Measurements from ENCODE around the gene DYNC2LI1.
"Not testable (repeated sequence)": the region's sequence is repeated elsewhere in the genome, so short reads cannot be mapped to it uniquely, and the experiment has no call there.

Gene DYNC2LI1

GRCh38 chr2:43773876-43774613 is at the start of gene DYNC2LI1:
Gene DYNC2LI1, plus strand, starts transcription at chr2:43774039. Its CDS starts 100 bp downstream, at chr2:43774139.
- DNase-seq: peak; percentile 88

GRCh38 chr2:43724728-43725526 is 48.9 kb upstream of the DYNC2LI1 start:
- DNase-seq: no peak

GRCh38 chr2:43725711-43726246 is 48.1 kb upstream of the DYNC2LI1 start:
- no peak for DNase-seq

DNA sequence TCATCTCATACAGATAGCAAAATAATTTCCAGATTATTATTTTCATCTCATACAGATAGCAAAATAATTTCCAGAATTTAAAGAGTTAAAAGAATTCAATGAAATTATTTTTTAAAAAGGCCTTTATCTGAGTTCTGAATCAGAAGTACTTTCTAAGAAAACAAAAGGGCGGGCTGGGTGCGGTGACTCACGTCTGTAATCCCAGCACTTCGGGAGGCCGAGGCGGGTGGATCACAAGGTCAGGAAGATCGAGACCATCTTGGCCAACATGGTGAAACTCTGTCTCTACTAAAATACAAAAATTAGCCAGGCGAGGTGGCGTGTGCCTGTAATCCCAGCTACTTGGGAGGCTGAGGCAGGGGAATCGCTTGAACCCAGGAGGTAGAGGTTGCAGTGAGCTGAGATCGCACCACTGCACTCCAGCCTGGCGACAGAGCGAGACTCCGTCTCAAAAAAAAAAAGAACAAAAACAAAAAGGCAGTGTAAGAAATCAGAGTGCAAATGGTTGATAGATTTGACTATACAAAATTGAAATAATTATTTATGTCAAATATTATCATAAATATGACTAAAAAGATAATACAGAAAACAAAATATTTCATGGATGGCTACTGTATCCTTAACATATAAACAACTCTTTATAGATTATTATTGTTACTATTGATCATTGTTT is 46.7 kb upstream of the DYNC2LI1 start:
- DNase-seq: not testable (repeated sequence)

GRCh38 chr2:43727634-43728014 is 46.2 kb upstream of the DYNC2LI1 start:
- DNase-seq: no peak

- DNase-seq: no peak
Measured at GRCh38 chr2:43729491-43730174, 44.2 kb upstream of the DYNC2LI1 start.

GRCh38 chr2:43731211-43731610 is 42.6 kb upstream of the DYNC2LI1 start:
- DNase-seq: no peak

DNA sequence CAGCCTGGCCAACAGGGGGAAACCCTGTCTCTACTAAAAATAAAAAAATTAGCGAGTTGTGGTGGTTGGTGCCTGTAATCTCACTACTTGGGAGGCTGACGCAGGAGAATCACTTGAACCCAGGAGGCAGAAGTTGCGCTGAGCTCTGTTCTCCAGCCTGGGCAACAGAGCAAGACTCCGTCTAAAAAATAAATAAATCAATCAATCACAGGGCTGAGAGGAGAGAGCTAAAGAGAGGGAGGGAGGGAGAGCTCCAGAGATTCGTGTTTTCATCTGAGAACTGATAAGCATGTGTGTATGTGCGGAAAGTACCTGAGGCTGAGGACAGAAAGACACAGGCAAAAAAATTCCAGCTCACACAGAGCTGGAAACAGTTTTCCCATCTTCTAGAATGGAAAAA is 37.2 kb upstream of the DYNC2LI1 start:
- no peak for DNase-seq

DNA sequence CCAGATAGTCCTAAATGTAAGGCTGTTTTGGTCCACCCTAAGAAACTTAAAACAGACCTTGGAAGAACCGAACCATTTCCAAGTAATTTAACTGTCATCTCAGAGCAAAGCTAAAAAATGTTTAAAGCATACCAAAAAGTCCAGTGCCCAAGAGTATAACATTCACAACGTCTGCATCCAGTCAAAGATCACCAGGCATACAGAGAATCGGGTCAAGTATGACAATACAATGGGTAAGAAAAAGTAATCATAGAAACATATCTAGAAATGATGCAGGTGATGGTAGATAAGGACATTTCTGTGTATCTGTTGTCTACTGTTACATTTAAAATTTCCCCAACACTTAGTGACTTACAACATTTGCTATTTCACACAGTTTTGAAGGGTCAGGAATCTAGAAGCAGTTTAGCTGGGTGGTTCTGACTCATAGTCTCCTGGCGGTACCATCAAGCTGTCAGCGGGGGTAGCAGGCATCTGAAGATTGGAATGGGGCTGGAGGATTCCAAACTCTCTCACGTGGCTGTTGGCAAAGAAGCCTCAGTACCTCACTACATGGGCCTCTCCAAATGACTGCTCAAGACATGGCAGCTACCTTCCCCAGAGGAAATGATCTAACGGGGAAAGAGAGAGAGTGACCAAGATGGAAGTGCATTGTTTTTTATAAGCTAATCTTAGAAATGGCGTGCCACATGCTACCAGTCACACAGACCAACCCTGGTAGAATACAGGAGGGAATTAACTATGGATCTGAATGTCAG is 36.6 kb upstream of the DYNC2LI1 start:
- no peak for DNase-seq

GRCh38 chr2:43737855-43738254 is 36.0 kb upstream of the DYNC2LI1 start:
- DNase-seq: no peak

DNA sequence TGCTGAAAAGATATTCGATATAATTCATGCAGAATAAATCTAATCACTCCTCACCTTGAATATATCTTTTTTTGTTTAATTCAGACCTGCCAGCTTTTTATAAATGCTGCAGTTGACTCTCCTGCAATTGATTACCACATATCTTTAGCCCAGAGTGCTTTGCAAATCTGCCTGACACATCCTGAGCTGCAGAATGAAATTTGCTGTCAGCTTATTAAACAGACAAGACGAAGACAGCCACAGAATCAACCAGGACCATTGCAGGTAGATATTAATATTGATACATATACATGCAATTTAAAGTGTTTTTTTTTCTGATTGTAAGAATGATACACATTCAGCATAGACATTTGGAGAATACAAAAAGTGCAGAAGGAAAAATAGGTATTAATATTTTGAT is 35.6 kb upstream of the DYNC2LI1 start:
- DNase-seq: no peak

DNA sequence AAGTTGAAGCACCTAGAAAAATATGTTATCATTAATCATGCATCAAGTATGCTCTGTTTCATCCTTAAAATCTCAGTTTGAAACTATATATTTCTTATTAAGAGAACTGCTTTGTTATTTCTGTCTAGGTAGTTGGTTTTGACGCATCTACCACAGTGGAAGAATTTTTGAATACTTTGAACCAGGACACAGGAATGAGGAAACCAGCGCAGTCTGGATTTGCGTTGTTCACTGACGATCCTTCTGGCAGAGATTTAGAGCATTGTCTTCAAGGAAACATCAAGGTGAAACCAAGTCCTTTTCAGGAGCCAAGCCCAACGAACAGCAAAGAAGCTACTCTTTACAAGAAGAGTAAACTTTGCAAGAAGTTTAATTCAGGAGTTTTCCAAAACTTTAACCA is 30.1 kb upstream of the DYNC2LI1 start:
- no peak for DNase-seq

DNA sequence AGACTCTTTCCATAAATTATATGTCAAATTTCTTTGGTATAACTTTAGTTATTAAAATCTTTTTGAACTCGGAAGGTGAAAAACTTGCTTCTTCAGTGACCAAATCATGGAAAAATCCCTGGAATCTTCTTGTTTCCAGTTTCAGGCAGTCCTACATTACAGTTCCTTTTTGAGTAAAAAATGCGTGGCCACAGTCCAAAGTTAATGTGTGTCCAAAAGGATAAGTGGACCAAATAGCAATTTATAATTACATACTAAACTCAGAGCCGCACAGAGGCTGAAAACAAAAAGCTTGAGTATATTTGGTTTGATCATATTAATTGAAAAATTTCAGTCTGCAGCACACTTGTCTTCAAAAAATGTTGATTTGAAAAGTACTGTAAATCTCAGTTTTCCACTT is 28.4 kb upstream of the DYNC2LI1 start:
- no peak for DNase-seq

DNA sequence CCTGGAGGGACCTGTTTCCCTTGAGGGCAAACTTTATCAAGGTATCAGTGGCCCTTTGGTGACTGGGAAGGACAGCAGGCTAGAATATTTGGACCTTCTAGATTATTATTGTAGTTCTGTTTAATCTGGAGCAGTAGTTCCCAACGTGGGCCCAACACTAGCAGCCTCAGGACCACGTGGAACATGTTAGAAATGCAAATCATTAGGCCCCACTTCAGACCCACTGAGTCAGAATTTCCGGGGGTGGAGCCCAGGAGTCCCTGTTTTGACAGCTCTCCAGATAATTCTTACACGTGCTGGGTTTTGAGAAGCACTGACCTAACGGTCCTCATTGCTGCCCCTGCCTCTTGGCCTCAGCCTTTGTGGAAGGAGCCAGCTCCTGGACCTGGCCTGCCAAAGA is 25.5 kb upstream of the DYNC2LI1 start:
- DNase-seq: no peak

- peak; percentile 1 for DNase-seq
Measured at GRCh38 chr2:43749583-43749982, 24.3 kb upstream of the DYNC2LI1 start.

GRCh38 chr2:43751476-43751990 is 22.3 kb upstream of the DYNC2LI1 start:
- no peak for DNase-seq

- no peak for DNase-seq
Measured at GRCh38 chr2:43752302-43752701, 21.5 kb upstream of the DYNC2LI1 start.

DNA sequence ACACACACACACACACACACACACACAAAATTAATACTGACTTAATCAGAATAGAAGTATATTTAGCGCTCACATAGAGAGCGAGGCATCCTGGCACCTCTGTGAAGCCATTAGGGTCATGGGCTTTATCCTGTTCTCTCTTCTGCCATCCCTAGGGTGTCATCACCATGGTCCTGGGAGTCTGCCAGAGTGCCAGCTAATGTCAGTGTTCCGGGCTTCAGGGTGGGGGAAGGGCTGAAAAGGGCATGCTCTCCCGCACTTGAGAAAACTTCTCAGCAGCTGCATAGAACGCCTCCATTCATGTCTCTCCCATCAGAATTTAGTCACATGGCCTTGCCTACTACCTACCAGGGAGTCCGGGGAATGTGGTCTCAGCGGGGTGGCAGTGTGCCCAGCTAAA is 19.7 kb upstream of the DYNC2LI1 start:
- no peak for DNase-seq

DNA sequence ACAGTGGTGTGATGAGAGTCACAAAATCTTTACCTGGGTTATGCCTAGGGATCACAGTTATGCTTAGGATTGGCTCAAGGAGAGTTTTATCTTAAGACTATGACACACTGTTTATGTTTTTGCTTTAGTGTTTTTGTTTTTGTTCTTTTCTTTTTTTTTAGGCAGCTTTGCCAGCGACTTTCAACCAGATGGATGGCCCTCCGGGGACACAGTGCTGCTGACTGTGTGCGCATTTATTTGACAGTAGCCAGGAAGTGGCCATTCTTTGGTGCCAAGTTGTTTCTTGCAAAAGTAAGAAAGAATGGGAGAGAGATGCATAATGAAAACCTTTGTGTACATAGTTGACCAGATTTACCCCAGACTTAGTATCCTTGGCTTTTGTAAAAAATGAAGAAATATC is 15.1 kb upstream of the DYNC2LI1 start:
- DNase-seq: no peak

DNA sequence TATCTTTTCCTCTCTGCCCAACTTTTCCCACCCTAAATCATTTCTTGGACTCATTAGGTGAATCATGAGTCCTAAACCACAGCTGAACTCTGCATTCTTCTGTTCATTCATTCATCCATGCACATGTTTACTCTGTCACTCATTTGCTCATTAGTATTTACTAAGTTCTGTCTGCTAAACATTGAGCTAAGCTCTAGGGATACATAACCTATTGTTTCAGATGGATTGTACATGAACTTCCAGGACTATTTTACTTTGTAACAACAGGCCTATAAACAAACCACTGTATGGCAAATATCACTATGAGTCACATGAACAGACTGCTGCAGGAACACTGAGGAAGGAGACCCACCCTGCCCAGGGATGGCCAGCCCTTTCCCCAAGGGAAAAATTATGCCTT is 14.6 kb upstream of the DYNC2LI1 start:
- peak; percentile 7 for DNase-seq

DNA sequence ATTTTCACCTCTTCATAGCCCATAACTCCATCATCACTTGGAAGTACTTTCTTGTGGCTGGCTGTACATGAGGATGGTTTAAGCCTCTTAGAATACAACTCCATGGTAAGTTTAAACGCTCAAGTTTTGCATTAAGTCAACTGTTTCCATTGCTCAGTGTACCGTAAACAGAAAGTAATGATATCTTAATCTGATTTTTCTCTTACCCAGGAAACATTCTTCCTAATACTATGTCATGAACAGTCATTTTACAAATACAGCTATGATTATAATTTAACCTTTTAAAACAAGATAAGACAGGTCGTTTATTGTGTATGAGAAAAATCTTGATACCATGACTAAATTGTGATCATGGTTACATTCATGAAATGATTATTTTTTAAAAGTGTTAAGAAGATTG is 11.6 kb upstream of the DYNC2LI1 start:
- DNase-seq: no peak

- DNase-seq: no peak
Measured at GRCh38 chr2:43763091-43763490, 10.7 kb upstream of the DYNC2LI1 start.
